NCI-H2171 treated with DMSO at 0.1 percent for 48 hours (cell line): Measurements from ENCODE around the gene YY1.
"Not testable (repeated sequence)": the region's sequence is repeated elsewhere in the genome, so short reads cannot be mapped to it uniquely, and the experiment has no call there.

Source experiments
- DNase-seq: peaks from one replicate; lab custom pipeline; 2025; lab: John Stamatoyannopoulos, UW

Gene YY1

GRCh38 chr14:100213956-100214769, 24.8 kb upstream of the YY1 start:
- DNase-seq, result peak; percentile 94

DNA sequence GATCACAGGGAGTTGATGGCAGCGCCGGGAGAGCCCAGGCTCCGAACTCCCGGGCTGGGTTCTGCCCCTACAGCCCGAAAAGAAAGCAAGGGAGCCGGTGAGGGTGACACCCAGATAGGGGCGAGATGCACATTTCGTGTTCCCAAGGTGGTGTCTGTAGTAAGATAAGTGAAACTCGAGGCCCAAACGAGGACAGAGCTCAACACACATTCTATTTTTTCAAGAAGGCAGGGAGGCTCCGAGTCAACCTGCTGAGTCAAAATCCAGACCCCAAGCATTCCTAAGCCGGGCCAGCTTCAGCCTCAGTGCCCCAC, 24.2 kb upstream of the YY1 start:
- no peak for DNase-seq

DNA sequence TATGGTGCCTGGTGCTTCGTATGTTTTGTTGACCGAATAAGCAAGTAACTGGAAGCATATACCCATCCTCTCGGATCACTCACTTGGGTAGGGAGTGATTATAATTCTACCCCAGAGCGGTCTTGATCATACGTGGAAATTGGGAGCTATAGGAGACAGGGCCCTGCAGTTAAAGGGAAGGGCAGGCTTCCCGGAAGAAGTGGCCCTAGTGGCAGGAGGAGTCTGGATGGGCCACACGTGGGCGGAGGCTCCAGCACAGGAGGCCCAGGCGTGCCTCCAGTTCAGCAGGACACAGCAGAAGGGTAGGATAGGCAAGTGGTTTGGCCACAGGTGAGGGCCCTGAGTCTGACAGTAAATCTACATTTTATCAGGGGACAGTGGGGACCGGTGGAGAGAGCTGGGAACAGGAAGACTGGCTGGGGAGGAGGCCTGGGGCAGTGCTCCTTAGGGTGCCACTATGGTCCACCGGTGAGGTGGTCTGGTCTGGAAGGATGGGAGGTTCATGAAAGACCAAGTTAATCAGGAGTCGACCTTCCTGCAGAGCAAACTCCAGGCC, 23.5 kb upstream of the YY1 start:
- peak; percentile 20 for DNase-seq

- DNase-seq, result no peak
These were observed 19.7 kb upstream of the YY1 start for GRCh38 chr14:100219126-100219785.

DNA sequence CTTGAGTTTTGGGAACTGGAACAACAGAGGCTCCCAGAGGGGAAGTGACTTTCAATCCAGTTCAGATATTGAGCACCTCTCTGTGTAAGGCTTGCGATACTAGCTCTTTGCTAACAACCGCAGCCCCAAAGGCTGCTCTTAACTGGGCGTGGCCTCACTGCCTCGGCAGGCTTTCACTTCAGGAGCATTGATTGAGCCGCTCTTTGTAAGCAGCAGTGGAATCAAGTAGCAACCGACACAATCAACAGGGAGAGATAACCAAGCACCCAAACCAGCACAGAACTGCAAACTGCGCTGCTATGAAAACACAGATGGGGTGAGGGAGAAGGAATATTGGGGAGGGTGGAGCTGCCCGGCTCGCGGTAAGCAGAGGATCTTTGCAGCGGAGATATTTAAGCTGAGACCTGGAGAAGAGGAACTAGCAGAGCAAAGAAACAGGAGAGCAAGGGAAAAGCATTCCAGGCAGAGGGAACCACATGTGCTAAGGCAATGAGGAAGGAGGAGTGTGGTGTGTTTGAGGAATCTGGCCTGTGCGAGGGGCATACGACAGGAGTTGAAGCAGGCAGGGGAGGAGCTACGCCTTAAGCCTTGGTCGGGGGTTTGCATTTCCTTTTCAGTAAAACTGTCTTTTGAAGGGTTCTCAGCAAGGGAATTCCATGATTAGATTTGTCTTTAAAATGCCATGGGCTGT, 17.3 kb upstream of the YY1 start:
- peak; percentile 63 for DNase-seq

GRCh38 chr14:100222224-100223093, 16.5 kb upstream of the YY1 start:
- DNase-seq, result no peak

GRCh38 chr14:100223332-100224201, 15.4 kb upstream of the YY1 start:
- DNase-seq, result no peak

DNA sequence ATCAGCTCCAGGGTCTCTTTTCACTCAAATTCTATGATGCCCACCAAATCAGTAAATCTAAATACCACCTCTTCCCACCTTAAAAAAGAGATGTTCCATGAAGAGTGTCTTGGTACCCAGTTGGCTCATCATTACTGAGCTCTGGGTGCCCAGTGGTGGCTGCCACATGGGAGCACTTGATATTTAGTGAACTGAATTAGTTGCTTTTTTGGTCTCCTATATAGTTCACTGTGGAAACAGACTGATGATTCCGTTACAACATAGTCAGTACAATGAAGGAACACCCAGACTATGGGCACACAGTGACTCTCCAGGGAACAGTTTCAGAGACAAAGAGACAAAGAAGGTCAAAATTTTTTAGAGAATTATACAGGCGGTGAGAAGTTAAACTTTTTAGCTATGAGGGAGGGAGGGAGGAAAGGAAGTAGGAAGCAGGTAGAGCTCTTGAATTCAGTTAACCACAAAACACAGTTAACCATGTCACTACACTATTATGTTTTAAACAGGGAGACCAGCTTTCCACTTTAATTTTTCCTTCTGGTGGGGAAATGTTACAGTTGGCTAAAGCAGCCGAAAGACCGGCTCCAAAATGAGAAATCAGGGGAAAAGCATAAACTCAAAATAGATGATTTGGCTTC, 14.6 kb upstream of the YY1 start:
- no peak for DNase-seq

DNA sequence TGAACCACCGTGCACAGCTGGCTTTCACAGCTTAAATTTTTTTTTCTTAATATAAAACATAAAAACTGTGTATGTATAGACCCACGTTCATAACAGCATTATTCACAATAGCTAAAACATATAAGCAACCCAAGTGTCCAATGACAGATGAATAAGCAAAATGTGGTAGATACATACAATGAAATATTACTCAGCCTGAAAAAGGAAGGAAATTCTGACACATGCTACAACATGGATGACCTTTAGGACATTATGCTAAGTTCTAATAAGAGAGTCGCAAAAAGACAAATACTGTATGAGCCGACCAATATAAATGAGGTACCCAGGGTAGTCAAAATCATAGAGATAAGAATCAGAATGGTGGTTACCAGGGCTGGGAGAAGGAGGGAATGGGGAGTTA, 13.8 kb upstream of the YY1 start:
- DNase-seq, result no peak

GRCh38 chr14:100230361-100230760, 8.6 kb upstream of the YY1 start:
- no peak for DNase-seq

GRCh38 chr14:100234511-100234910, 4.4 kb upstream of the YY1 start:
- no peak for DNase-seq

GRCh38 chr14:100236271-100236818, 2.6 kb upstream of the YY1 start:
- not testable (repeated sequence) for DNase-seq

GRCh38 chr14:100236881-100237280, 2.1 kb upstream of the YY1 start:
- no peak for DNase-seq

DNA sequence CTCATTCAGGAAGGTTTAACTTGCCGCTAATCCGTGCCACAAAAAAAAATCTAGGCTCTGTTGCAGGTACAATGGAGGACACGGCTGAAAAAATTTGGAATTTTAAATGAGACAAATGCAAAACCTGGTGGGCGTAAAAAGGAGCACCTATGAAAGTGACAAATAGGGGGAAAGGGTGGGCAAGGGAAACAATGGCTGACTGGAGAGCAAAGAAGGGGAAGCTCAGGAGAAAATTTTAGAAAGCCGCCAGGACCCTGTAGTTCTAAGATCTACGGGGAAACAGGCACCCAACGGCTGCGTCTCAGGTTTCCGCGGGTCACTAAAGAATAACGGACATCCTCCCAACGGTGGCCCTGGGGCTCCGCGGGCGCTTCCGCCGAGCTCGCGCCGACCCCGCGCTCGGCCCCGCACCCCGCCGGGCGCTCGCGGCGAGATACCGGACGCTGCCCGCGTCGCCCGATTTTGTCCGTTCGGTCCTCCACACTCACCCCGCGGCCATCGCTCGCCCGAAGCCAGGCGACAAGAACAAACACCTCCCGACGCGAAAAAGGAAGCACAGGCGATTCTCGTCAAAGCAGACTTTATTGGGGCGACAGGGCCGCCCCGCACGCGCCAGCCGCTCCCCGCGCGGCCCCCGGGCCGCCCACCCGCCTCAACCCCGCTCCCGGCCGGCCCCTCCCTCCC, 1.1 kb upstream of the YY1 start:
- DNase-seq, result peak; percentile 67

DNA sequence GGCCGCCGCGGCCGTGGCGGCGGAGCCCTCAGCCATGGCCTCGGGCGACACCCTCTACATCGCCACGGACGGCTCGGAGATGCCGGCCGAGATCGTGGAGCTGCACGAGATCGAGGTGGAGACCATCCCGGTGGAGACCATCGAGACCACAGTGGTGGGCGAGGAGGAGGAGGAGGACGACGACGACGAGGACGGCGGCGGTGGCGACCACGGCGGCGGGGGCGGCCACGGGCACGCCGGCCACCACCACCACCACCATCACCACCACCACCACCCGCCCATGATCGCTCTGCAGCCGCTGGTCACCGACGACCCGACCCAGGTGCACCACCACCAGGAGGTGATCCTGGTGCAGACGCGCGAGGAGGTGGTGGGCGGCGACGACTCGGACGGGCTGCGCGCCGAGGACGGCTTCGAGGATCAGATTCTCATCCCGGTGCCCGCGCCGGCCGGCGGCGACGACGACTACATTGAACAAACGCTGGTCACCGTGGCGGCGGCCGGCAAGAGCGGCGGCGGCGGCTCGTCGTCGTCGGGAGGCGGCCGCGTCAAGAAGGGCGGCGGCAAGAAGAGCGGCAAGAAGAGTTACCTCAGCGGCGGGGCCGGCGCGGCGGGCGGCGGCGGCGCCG, 381 bp downstream of the YY1 start:
- no peak for DNase-seq

DNA sequence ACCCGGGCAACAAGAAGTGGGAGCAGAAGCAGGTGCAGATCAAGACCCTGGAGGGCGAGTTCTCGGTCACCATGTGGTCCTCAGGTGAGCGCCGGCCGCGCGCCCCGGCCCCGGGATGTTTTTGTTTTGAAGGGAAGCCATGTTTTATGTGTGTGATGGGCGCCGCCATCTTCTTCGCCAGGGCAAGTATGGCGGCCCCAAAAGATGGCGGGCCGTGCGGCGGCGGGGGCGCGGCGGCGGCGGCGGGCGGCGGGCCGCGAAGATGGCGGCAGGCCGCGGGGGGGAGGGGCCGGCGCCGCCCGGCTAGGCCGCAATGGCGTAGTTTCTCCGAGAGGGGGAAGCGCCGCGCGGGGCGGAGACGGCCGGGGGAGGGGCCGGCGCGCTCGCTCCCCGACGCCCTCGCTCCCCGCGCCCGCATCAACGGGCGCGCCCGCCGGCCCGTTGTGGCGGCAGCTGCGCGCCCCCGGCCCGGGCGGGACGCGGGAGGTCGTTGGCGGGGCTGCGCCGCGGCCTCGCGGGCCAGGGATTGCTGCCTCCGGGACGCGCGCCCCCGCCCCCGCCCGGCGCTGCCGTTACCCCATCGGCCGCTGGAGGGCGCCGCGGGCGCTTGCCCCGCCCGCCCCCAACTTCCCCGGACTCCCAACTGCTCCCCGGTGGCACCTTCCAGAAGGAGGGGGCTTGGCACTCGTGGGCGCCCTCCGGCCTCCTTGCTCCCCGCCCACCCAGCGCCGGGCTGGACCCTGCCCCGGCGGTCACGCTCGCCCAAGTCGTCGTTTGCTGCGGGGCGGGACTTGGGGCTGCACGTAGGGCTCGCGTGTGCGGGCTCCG, 1.1 kb downstream of the YY1 start:
- peak; percentile 85 for DNase-seq

DNA sequence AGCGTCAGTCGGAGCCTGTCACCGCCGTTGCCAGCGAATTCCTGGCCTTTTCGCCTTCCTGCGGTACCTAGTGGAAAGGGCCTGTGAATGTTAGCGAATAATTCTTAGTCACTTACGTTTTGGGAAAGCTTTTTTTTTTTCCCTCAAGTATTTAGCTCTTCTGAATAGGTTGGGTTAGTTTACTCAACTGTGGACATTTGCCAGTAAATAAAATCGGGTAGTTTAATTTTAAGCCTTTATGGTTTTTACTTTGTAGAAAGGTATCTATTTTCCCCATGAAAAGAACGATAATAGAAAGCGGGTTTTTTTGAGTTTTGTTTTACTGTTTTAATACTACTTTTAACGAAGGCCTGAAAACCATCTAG, 1.7 kb downstream of the YY1 start:
- DNase-seq, result no peak

GRCh38 chr14:100241279-100241678, 2.3 kb downstream of the YY1 start:
- DNase-seq, result no peak
